Measurements from ENCODE around the gene SLC3A2.

Gene SLC3A2

GRCh38 chr11:62881579-62882430, 1.1 kb downstream of the SLC3A2 start:
- peak; percentile 77 for DNase-seq

- DNase-seq, result no peak
Measured at GRCh38 chr11:62882431-62882749, 1.7 kb downstream of the SLC3A2 start.

GRCh38 chr11:62882788-62883501, 2.2 kb downstream of the SLC3A2 start:
- no peak for DNase-seq

- no peak for DNase-seq
Measured at GRCh38 chr11:62883673-62884072, 3.0 kb downstream of the SLC3A2 start.

- DNase-seq, result no peak
Measured at GRCh38 chr11:62885137-62885750, 4.5 kb downstream of the SLC3A2 start.

- no peak for DNase-seq
Measured at GRCh38 chr11:62888406-62888805, 7.7 kb downstream of the SLC3A2 start.

DNA sequence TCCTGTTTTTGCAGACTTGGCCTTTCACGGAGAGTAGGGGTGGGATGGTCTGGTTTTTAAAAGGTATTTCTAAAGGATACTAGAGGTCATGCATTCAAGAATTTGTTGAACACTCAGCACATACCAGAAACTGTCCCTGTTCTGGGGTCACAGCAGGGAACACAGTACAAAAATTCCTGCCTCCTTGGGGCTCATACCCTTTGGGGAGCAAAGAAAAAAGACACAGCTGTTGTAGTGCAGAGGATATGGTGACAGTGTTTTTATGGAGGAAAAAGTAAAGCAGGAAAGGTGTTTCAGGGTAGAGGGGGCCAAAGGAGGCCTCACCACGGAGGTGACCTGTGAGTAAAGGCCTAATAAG, 8.4 kb downstream of the SLC3A2 start:
- DNase-seq, result no peak

DNA sequence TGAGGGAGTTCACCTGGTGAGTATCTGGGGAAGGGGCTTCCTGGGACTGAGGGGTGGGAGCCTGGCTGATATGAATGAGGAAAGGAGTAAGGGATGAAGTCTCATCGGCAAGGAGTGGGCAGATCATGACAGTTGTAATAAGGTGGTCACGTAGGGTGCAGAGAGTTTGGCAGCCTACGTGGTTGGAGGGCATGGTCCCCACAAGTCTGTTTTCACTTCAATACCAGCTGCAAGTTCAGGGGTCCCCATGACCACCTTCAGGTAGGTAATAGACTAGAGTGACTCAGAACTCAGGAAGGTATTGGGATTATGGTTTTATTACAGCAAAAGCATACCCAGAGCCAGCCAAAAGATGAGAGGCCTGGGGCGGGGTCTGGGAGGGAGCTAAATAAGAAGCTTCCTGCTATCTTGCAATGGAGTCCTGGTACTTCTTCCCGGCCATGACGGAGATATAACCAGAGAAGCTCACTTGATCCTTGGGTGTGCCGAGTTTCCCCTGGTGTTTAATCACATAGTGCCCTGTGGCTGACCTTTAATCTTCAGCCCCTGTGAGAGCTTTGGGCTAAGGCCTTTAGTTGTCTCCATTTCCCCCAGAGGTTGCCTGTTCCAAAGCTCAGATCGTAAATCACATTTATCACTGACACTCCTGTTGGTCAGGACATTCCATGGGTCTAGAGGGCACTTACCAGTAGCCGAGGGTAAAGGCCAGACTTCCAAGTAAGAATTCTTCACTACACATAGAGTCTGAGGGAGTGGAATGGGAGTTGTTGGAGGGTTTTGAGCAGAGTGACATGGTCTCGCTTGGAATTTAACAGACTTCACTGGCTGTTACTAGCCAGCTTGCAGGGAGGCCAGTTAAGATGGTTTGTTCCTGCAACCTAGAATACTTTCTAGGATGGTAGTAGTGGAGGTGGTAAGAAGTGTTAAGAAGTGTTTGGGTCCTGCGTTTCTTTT, 9.1 kb downstream of the SLC3A2 start:
- no peak for DNase-seq

GRCh38 chr11:62892077-62892922, 11.6 kb downstream of the SLC3A2 start:
- DNase-seq, result no peak

- DNase-seq, result no peak
Measured at GRCh38 chr11:62895501-62895900, 14.8 kb downstream of the SLC3A2 start.

GRCh38 chr11:62896049-62896448, 15.4 kb downstream of the SLC3A2 start:
- DNase-seq, result no peak

- no peak for DNase-seq
Measured at GRCh38 chr11:62897311-62897710, 16.6 kb downstream of the SLC3A2 start.

- DNase-seq, result no peak
Measured at GRCh38 chr11:62898027-62898426, 17.3 kb downstream of the SLC3A2 start.

- no peak for DNase-seq
Measured at GRCh38 chr11:62902932-62903331, 22.2 kb downstream of the SLC3A2 start.

DNA sequence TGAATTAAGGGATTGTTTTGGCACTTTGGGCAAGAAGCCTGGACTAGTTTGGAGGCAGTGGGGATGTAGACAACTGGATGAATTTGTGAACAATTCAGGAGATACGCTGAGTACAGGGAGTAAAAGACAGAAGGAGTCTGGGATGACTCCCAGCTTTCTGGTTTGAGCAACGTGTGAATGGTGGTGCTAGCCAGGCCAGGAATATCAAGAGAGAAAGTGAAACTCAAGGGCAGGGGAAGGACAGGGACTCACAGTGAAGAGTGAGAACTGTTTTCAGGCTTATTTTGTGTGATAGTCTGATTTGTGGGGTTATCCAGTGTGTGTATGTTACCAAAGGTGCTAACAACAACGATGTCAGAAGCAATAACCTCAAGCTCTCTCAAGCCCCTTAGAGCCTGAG, 24.6 kb downstream of the SLC3A2 start:
- DNase-seq, result no peak

GRCh38 chr11:62905927-62906531, 25.3 kb downstream of the SLC3A2 start:
- DNase-seq, result peak; percentile 71

GRCh38 chr11:62908468-62909072, 27.9 kb downstream of the SLC3A2 start:
- DNase-seq, result no peak

DNA sequence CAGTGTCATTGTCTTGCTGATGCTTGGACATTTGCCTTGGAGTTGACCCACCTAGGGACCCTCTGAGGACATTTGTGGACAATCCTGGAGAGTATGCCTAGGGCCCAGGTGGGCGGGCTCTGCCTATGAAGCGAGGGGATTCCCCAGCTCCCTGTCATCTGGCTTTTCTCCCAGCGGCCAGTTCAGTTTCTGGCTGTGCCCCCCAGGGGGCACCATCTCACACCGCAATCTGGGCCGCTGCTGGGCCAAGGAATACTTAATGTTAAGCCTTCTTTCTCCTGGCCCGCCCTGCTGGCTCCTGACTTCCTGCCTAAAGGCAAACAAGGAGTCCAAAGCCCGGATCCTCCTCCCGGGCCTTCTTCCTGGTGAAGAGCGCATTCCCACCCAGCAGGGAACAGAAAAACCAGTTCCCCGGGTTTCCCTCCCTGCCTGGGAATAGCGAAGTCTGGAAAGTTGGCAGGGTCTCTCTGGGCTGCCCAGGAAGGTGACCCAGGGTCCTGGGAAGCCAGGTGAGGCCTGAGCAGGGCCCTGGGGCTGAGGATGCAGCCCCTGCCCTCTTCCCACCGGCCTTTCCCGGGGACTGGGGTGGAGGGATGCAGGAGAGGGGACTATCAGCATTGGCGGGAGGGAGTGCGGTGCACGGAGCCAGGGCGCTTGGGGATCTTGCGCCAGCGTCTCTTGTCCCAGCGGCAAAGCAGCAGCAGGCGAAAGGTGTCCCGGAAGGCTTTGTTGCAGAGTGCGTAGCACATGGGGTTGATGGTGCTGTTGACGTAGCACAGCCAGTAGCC, 28.6 kb downstream of the SLC3A2 start:
- DNase-seq, result no peak

DNA sequence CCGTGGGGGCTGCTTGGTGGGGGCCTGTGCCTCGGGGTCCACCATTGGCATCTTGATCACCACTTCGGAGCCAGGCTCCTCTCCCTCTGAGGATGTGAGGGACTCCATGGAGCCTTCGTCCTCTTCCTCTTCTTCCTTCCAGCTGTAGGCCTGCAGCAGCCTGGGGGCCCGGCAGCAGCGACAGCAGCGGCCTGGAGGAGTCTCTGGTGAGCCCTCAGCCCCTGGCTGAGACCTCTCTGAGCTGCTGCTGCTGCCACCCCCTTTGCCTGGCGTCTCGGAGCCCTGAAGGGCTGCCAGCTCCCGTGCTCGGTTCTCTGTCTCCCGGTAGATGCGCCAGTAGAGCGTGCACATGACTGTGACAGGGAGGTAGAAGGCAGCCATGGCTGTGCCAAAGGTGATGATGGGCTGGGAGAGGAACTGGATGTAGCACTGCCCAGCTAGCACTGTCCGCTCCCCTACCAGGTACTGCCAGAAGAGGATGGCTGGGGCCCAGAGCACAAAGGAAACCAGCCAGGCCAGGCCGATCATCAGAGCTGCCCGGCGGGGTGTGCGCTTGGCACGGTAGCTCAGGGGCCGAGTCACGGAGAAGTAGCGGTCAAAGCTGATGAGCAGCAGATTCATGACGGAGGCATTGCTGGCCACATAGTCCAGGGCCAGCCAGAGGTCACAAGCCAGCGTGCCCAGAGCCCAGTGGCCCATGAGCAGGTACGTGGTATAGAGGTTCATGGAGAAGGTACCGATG, 29.6 kb downstream of the SLC3A2 start:
- no peak for DNase-seq
